A673 (cell line): ENCODE results near the gene ACHE. TPM values are rescaled to one million over a fixed set of nuclear protein-coding genes. Genes with fewer than 3 reads are reported as not detected.

Experiments
- BruUV-seq: library from RNA; stranded (reverse); fragments of 400-500 nt; replicated peaks from 2 replicates; lab custom pipeline; 2021; lab: Mats Ljungman, UMichigan
- CTCF ChIA-PET: fragments of 300-600 bp; sonication (Branson Sonifier 250); formaldehyde crosslinking; loops from one replicate; lab custom pipeline; 2022; ENCODE audit warnings: antibody characterized with exemption; lab: Charles Lee
- POLR2A ChIA-PET: fragments of 300-600 bp; sonication (Branson Sonifier 250); formaldehyde crosslinking; loops from one replicate; lab custom pipeline; 2022; ENCODE audit warnings: antibody characterized with exemption; ENCODE audit not compliant: low non-redundant PET; lab: Charles Lee
- DNase-seq: peaks from one replicate; pipeline ENCODE4 v3.0.0-alpha.2; 2015; ENCODE audit warnings: low spot score
- H3K27ac ChIP-seq: fragments of 200-600 bp; sonication (generic); 2 replicates; pipeline ENCODE4 v1.5.1; 2016; ENCODE audit warnings: mixed run types, low read depth, mild to moderate bottlenecking, mixed read lengths, antibody characterized with exemption, low read length; ENCODE audit not compliant: poor library complexity, severe bottlenecking
- H3K27me3 ChIP-seq: fragments of 200-600 bp; sonication (generic); replicated peaks from 2 replicates; pipeline ENCODE4 v1.6.1; 2017; ENCODE audit warnings: mixed run types, low read depth, mild to moderate bottlenecking, mixed read lengths, antibody characterized with exemption, low read length; ENCODE audit not compliant: insufficient read depth, poor library complexity
- H3K36me3 ChIP-seq: fragments of 200-600 bp; sonication (generic); 2 replicates; pipeline ENCODE4 v1.6.1; 2016; ENCODE audit warnings: mixed run types, mild to moderate bottlenecking, mixed read lengths, antibody characterized with exemption, low read length; ENCODE audit not compliant: insufficient read depth, poor library complexity, severe bottlenecking
- H3K4me1 ChIP-seq: fragments of 200-600 bp; sonication (generic); 2 replicates; pipeline ENCODE4 v1.6.1; 2017; ENCODE audit warnings: mixed run types, mild to moderate bottlenecking, mixed read lengths, antibody characterized with exemption, low read length; ENCODE audit not compliant: insufficient read depth, poor library complexity, severe bottlenecking
- H3K4me3 ChIP-seq: fragments of 200-600 bp; sonication (generic); 2 replicates; pipeline ENCODE4 v1.5.1; 2016; ENCODE audit warnings: low read depth, mixed run types, mild to moderate bottlenecking, mixed read lengths, low read length; ENCODE audit not compliant: poor library complexity, severe bottlenecking
- H3K9me3 ChIP-seq: fragments of 200-600 bp; sonication (generic); 2 replicates; pipeline ENCODE4 v1.6.1; 2016; ENCODE audit warnings: mixed run types, low read depth, mild to moderate bottlenecking, mixed read lengths, antibody characterized with exemption, low read length; ENCODE audit not compliant: poor library complexity, severe bottlenecking
- CTCF ChIP-seq: fragments of 300-800, 200-600 bp; sonication (generic); conservative IDR thresholded peaks from 2 replicates; pipeline ENCODE4 v1.5.1; 2017; ENCODE audit warnings: low read depth, mild to moderate bottlenecking, antibody characterized with exemption, low read length, moderate library complexity, mixed read lengths
- EZH2 ChIP-seq: fragments of 200-600 bp; sonication (generic); IDR thresholded peaks from 2 replicates; pipeline ENCODE4 v1.6.1; 2017; ENCODE audit warnings: borderline replicate concordance, low read depth, mild to moderate bottlenecking, mixed read lengths, antibody characterized with exemption, low read length; ENCODE audit not compliant: poor library complexity, severe bottlenecking
- intact Hi-C: fragments of 100-400 bp; cut with micrococcal nuclease; formaldehyde crosslinking; loops from one replicate; pipeline ENCODE4 v1.10.0; 2022; ENCODE audit not compliant: unreplicated experiment
- total RNA-seq: library from RNA; stranded (reverse); gene quantifications from 2 replicates; pipeline ENCODE4 v1.2.3, GENCODE V29; 2021

ACHE gene
- total RNA-seq, 1 experiment from 2014 or later: 0.52 TPM

- Histone ChIP-seq H3K9me3 (no peaks in the 10 kb centered on the region), H3K27me3 (peaks cover 7% of the 10 kb centered on the region), H3K4me3 (peak overlapping the region; percentile 50), H3K36me3 (no peaks in the 10 kb centered on the region), H3K27ac (no peak overlapping the region), H3K4me1 (peaks cover 9% of the 10 kb centered on the region)
- ChIA-PET POLR2A (interaction anchor here (0.6 kb wide), 1 partner anchor 262 kb away, joined by 3 read pairs; no protein-coding TSS in a partner anchor), CTCF (no interaction called here)
- TF ChIP-seq CTCF (peak; percentile 87), EZH2 (no peak)
- intact Hi-C loops: loop anchor here (1.0 to 10.0 kb wide), 4 partner anchors 162 to 385 kb away; no protein-coding TSS in a partner anchor
- no TSS peak for BruUV-seq
- peak; percentile 56 for DNase-seq
Measured at GRCh38 chr7:100896732-100897608, 1.3 kb upstream of the ACHE start.

DNA sequence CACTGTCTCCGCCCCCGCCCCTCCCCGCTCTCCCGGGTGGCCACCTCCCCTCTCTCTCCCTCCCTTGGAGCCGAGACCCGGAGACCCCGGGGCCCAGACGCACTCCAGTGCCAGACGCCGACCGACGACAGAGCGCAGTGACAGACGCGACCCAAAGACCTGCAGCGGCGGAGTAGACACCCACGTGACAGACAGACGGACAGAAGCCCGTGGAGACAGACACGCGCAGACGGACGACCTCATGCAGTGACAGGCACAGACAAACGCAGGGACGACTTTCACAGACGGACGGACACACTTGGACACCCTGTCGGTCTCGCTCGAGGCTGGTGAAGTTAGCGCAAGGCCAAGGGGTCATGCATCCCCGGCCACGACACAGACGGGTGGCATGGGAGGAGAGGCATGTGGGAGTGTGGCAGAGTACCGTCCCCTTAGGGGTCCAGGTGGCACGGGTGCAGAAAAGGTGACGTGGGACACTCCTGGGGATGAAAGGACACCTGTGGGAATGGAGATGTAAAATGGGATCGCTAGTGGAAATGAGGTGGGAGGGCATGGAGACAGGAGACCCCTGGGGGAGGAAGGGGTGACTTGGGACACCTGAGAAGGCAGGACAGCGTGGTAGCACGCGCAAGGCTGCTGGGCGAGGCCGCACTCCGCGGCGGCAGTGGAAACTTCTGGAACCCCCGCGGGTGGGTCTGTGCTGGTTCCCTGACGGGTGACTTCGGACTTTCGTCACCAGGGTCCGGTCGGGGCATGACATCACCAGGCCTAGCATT lies 456 bp upstream of the ACHE start:
- intact Hi-C loops: loop anchor here (2.0 to 10.0 kb wide), 4 partner anchors 181 to 386 kb away; partner anchors contain the start of gene FIS1
- no peaks in the 10 kb centered on the region for H3K9me3 ChIP-seq
- DNase-seq: peak; percentile 68

More for the DNA sequence above, 456 bp upstream of the ACHE start:
- Histone ChIP-seq H3K36me3 (no peaks in the 10 kb centered on the region), H3K27ac (no peak overlapping the region), H3K27me3 (peaks cover 7% of the 10 kb centered on the region), H3K4me3 (peak overlapping the region; percentile 50), H3K4me1 (peaks cover 9% of the 10 kb centered on the region)
- ChIA-PET CTCF (interaction anchor here (0.6 kb wide), 1 partner anchor 11 kb away, joined by 3 read pairs; no protein-coding TSS in a partner anchor), POLR2A (interaction anchor here (0.6 kb wide), 1 partner anchor 261 kb away, joined by 3 read pairs; no protein-coding TSS in a partner anchor)
- BruUV-seq: no TSS peak
- TF ChIP-seq EZH2 (no peak), CTCF (no peak)
